HEK293 (cell line): ENCODE measurements around the gene RTN4RL2.

Experiments used
- SCRT2 ChIP-seq: fragments of 450-650 bp; formaldehyde crosslinking; IDR thresholded peaks from 2 replicates; pipeline ENCODE4 v1.5.1; 2016; ENCODE audit warnings: missing biosample characterization, missing genetic modification characterization
- SP3 ChIP-seq: fragments of 450-650 bp; formaldehyde crosslinking; IDR thresholded peaks from 2 replicates; pipeline ENCODE4 v1.5.1; 2016; ENCODE audit warnings: missing biosample characterization, missing genetic modification characterization
- SP7 ChIP-seq: fragments of 450-650 bp; formaldehyde crosslinking; IDR thresholded peaks from 2 replicates; pipeline ENCODE4 v1.5.1; 2016; ENCODE audit warnings: missing biosample characterization, missing genetic modification characterization
- TRIM28 ChIP-seq: IDR thresholded peaks from 2 replicates; pipeline ENCODE4 v1.6.1; 2011; ENCODE audit warnings: low read length, control low read depth, borderline replicate concordance
- YY1 ChIP-seq: fragments of 450-650 bp; formaldehyde crosslinking; IDR thresholded peaks from 2 replicates; pipeline ENCODE4 v1.5.1; 2018; ENCODE audit warnings: missing biosample characterization, missing genetic modification characterization
- ZNF24 ChIP-seq: fragments of 450-650 bp; formaldehyde crosslinking; IDR thresholded peaks from 2 replicates; pipeline ENCODE4 v1.5.1; 2016; ENCODE audit warnings: missing biosample characterization, missing genetic modification characterization
- ZNF26 ChIP-seq: fragments of 450-650 bp; formaldehyde crosslinking; IDR thresholded peaks from 2 replicates; pipeline ENCODE4 v1.5.1; 2016; ENCODE audit warnings: missing biosample characterization, missing genetic modification characterization
- ZNF629 ChIP-seq: fragments of 450-650 bp; formaldehyde crosslinking; IDR thresholded peaks from 2 replicates; pipeline ENCODE4 v1.5.1; 2017; ENCODE audit warnings: missing biosample characterization, missing genetic modification characterization
- TF ChIP-seq, protein P1 (sequence below): fragments of 450-650 bp; formaldehyde crosslinking; IDR thresholded peaks from 2 replicates; pipeline ENCODE4 v1.5.1; 2016; ENCODE audit warnings: missing biosample characterization, missing genetic modification characterization
- TF ChIP-seq, protein P2 (sequence below): fragments of 450-650 bp; IDR thresholded peaks from 2 replicates; pipeline ENCODE4 v1.5.1; 2018; ENCODE audit warnings: missing biosample characterization, missing genetic modification characterization
- TF ChIP-seq, protein P3 (sequence below): IDR thresholded peaks from 2 replicates; pipeline ENCODE4 v1.6.1; 2011; ENCODE audit warnings: mild to moderate bottlenecking, low read depth, low read length, borderline replicate concordance

DNA sequence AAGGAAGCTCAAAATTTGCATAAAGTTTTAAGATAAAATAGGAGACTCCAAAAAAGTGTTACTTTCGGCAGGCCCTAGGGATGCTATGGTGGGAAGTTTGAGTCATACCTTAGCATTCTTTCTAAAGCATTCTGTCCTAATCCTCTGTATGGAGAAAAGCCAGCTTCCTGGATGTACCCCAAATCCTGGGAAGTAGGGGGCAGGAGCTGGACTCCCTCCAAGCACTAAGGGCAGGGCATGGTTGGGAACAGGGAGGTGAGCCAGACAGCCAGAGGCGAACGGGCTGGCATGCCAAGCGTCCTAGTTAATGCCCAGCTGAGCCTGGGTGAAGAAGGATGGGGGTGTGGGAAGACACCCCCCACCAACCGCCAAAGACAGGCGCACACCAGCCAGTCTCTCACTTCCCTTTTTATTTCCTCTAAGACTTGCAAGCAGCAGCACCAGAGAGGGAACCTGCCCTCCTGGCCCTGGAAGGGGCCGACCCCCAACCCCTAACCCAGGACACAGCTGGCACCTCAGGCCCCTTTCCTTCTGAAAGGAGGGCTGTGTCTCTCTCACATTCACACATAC lies 23.9 kb downstream of the RTN4RL2 start:
- TF ChIP-seq TRIM28: no peak
- TF ChIP-seq ZNF629: no peak
- TF ChIP-seq, protein P1, sequence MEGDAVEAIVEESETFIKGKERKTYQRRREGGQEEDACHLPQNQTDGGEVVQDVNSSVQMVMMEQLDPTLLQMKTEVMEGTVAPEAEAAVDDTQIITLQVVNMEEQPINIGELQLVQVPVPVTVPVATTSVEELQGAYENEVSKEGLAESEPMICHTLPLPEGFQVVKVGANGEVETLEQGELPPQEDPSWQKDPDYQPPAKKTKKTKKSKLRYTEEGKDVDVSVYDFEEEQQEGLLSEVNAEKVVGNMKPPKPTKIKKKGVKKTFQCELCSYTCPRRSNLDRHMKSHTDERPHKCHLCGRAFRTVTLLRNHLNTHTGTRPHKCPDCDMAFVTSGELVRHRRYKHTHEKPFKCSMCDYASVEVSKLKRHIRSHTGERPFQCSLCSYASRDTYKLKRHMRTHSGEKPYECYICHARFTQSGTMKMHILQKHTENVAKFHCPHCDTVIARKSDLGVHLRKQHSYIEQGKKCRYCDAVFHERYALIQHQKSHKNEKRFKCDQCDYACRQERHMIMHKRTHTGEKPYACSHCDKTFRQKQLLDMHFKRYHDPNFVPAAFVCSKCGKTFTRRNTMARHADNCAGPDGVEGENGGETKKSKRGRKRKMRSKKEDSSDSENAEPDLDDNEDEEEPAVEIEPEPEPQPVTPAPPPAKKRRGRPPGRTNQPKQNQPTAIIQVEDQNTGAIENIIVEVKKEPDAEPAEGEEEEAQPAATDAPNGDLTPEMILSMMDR (tag by site-specific recombination): no peak
- TF ChIP-seq SP3 (tag by site-specific recombination): no peak
- TF ChIP-seq, protein P2, sequence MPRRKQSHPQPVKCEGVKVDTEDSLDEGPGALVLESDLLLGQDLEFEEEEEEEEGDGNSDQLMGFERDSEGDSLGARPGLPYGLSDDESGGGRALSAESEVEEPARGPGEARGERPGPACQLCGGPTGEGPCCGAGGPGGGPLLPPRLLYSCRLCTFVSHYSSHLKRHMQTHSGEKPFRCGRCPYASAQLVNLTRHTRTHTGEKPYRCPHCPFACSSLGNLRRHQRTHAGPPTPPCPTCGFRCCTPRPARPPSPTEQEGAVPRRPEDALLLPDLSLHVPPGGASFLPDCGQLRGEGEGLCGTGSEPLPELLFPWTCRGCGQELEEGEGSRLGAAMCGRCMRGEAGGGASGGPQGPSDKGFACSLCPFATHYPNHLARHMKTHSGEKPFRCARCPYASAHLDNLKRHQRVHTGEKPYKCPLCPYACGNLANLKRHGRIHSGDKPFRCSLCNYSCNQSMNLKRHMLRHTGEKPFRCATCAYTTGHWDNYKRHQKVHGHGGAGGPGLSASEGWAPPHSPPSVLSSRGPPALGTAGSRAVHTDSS (tag by site-specific recombination): no peak
- no peak for TF ChIP-seq SCRT2 (tag by site-specific recombination)
- no peak for TF ChIP-seq YY1
- TF ChIP-seq, protein P3, sequence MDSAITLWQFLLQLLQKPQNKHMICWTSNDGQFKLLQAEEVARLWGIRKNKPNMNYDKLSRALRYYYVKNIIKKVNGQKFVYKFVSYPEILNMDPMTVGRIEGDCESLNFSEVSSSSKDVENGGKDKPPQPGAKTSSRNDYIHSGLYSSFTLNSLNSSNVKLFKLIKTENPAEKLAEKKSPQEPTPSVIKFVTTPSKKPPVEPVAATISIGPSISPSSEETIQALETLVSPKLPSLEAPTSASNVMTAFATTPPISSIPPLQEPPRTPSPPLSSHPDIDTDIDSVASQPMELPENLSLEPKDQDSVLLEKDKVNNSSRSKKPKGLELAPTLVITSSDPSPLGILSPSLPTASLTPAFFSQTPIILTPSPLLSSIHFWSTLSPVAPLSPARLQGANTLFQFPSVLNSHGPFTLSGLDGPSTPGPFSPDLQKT: no peak
- TF ChIP-seq ZNF24 (tag by site-specific recombination): no peak
- TF ChIP-seq ZNF26 (tag by site-specific recombination): no peak
- no peak for TF ChIP-seq SP7
